ENCODE measurements around the gene PHPT1. TPM values are rescaled to one million over a fixed set of nuclear protein-coding genes. Genes with fewer than 3 reads are reported as not detected.

Gene PHPT1
- total and polyA plus RNA-seq, 2 of the 8 experiments (the other 6 are each of a cell fraction or from before 2014, with no cell fraction given) = 109 to 226 TPM

GRCh38 chr9:136823136-136824046 lies 25.8 kb upstream of the PHPT1 start:
- no peak overlapping the region for H2BK20ac ChIP-seq (ENCODE audit: low read length)
- POLR2A ChIA-PET (ENCODE audit: partially characterized antibody) = interaction anchor here (1.5 to 10.8 kb wide), 5 partner anchors 10 to 24 kb away, joined by 5 to 96 read pairs (median 21); partner anchors contain the start of genes AJM1 and RABL6
- no peak overlapping the region for H3K18ac ChIP-seq (ENCODE audit: extremely low read depth, low read length)
- H2BK15ac ChIP-seq (ENCODE audit: low read length) = no peak overlapping the region
- CTCF ChIA-PET (ENCODE audit: partially characterized antibody) = interaction anchor here (0.6 to 17.4 kb wide), 10 partner anchors 12 to 411 kb away, joined by 3 to 131 read pairs (median 4); partner anchors contain the start of gene AJM1
- H2BK5ac ChIP-seq (ENCODE audit: low read depth, low read length) = no peak overlapping the region
- H3K36me3 ChIP-seq (ENCODE audit: control insufficient read depth in 2 of 4, insufficient read depth in 4 of 4, low read length in 3 of 4) = peaks cover 8 to 23% (median 17%) of the 10 kb centered on the region in 4 experiments; a peak in 7 of 8 replicates
- peaks cover 7% of the 10 kb centered on the region for H3K23me2 ChIP-seq (ENCODE audit: low read depth, low read length)
- H3K4ac ChIP-seq (replicated peaks; ENCODE audit: insufficient read length, low read depth, low read length) = no peak overlapping the region
- no peak overlapping the region for H2BK120ac ChIP-seq (replicated peaks; ENCODE audit: low read depth, low read length)
- H4K91ac ChIP-seq (replicated peaks; ENCODE audit: insufficient read length, low read length) = no peak overlapping the region
- no peak overlapping the region for H3K9ac ChIP-seq (replicated peaks in 1 of 4; ENCODE audit: extremely low read depth in 1 of 4, low read depth in 3 of 4, low read length in 3 of 4)
- no peak overlapping the region for H3K14ac ChIP-seq (ENCODE audit: insufficient read length)
- H4K8ac ChIP-seq (ENCODE audit: extremely low read depth, insufficient read depth, low read length) = peak overlapping the region; percentile 0; the same call in 1 of the 2 replicates
- no peak overlapping the region for H2BK12ac ChIP-seq (ENCODE audit: low read depth, low read length)
- H2AFZ ChIP-seq (ENCODE audit: low read length) = no peak overlapping the region
- no peak overlapping the region for H3K4me2 ChIP-seq (ENCODE audit: insufficient read depth in 1 of 2, low read depth in 2 of 2, low read length in 2 of 2)
- FAIRE-seq (no peak), DNase-seq (ENCODE audit: low read depth in 1 of 2, low spot score in 2 of 2) (no peak)
- H3K9me3 ChIP-seq (ENCODE audit: insufficient read depth in 2 of 2, low read depth in 1 of 2, low read length in 1 of 2) = no peaks in the 10 kb centered on the region
- 0 out of 7 replicates have a peak, but pooled peaks cover 0 to 2% (median 0%) of the 10 kb centered on the region in 4 experiments for H3K27me3 ChIP-seq (replicated peaks in 1 of 4; ENCODE audit: control insufficient read depth in 3 of 4, extremely low read depth in 1 of 4, insufficient read depth in 3 of 4, low read length in 3 of 4)
- peaks cover 21 to 43% of the 10 kb centered on the region in 2 experiments for H4K20me1 ChIP-seq (replicated peaks in 1 of 2; ENCODE audit: control insufficient read depth in 1 of 2, insufficient read depth in 2 of 2, low read length in 2 of 2)
- no peak overlapping the region for H3K4me3 ChIP-seq (ENCODE audit: extremely low read depth in 1 of 4, insufficient read depth in 2 of 4, low read depth in 3 of 4, low read length in 4 of 4)
- H4K5ac ChIP-seq (ENCODE audit: insufficient read length, low read depth, low read length) = no peak overlapping the region
- peaks cover 0 to 11% (median 5%) of the 10 kb centered on the region in 4 experiments; a peak in 4 of 7 replicates for H3K4me1 ChIP-seq (replicated peaks in 1 of 4; ENCODE audit: control insufficient read depth in 3 of 4, insufficient read depth in 4 of 4, low read length in 3 of 4)
- no peak overlapping the region for H3K56ac ChIP-seq (replicated peaks; ENCODE audit: insufficient read length, low read depth, low read length)
- H2AK5ac ChIP-seq (ENCODE audit: low read depth, low read length) = no peak overlapping the region
- no peak overlapping the region for H3K27ac ChIP-seq (ENCODE audit: low read depth, low read length)
- H3K23ac ChIP-seq (ENCODE audit: insufficient read length) = no peak overlapping the region
- peaks cover 12% of the 10 kb centered on the region for H3K79me1 ChIP-seq (ENCODE audit: low read depth, low read length)
- H3K79me2 ChIP-seq (ENCODE audit: control insufficient read depth in 1 of 2, insufficient read depth in 2 of 2, low read length in 2 of 2) = peaks cover 0 to 11% of the 10 kb centered on the region in 2 experiments; a peak in 2 of 4 replicates
- 92% methylated on average over 28 of the region's 30 CpGs; no CpG with 5 or more reads in 1 of the 2 experiments for WGBS, 2 experiments (ENCODE audit: extremely low coverage in 1 of 2, insufficient coverage in 1 of 2, insufficient read length in 1 of 2, insufficient replicate concordance in 2 of 2, low coverage in 1 of 2, low lambda C conversion rate in 2 of 2, missing lambda C conversion rate in 1 of 2)
- TF ChIP-seq TBP (IDR thresholded peaks at IDR 0.05; ENCODE audit: low read depth, low read length) = no peak
- no peak for TF ChIP-seq CBX5 (IDR thresholded peaks at IDR 0.05; ENCODE audit: low read depth, low read length)
- TF ChIP-seq E2F6 (IDR thresholded peaks at IDR 0.05) = no peak
